GM13976 (cell line): ENCODE measurements around the gene MRPL1.

Experiments
- DNase-seq: peaks from one replicate; pipeline ENCODE4 v3.0.0; 2012; ENCODE audit warnings: low spot score
- CTCF ChIP-seq: IDR thresholded peaks from 2 replicates; pipeline ENCODE4 v1.5.1; 2012; ENCODE audit warnings: borderline replicate concordance, mild to moderate bottlenecking; ENCODE audit not compliant: insufficient read depth; ENCODE audit errors: extremely low read depth, missing control alignments, control extremely low read depth
- in situ Hi-C: fragments of 300-500 bp; cut with MboI; formaldehyde crosslinking; loops from one replicate; pipeline ENCODE4 v1.12.0; 2022; ENCODE audit warnings: low sequenced_read_pairs, mixed read lengths, inconsistent platforms; ENCODE audit not compliant: unreplicated experiment

MRPL1 gene

GRCh38 chr4:77881460-77882295, 19.0 kb downstream of the MRPL1 start:
- in situ Hi-C loops, result no loop called here
- no peak for DNase-seq
- no peak for TF ChIP-seq CTCF

GRCh38 chr4:77893451-77893850, 30.8 kb downstream of the MRPL1 start:
- in situ Hi-C loops, result no loop called here
- peak; percentile 15 for DNase-seq
- no peak for TF ChIP-seq CTCF

GRCh38 chr4:77899607-77900006, 37.0 kb downstream of the MRPL1 start:
- DNase-seq, result no peak
- no peak for TF ChIP-seq CTCF
- in situ Hi-C loops, result no loop called here

- in situ Hi-C loops, result no loop called here
- TF ChIP-seq CTCF, result no peak
- DNase-seq, result no peak
These were observed 40.6 kb downstream of the MRPL1 start for GRCh38 chr4:77903186-77903585.

GRCh38 chr4:77905651-77906263, 43.1 kb downstream of the MRPL1 start:
- in situ Hi-C loops, result no loop called here
- TF ChIP-seq CTCF, result no peak

GRCh38 chr4:77910676-77911075, 48.0 kb downstream of the MRPL1 start:
- TF ChIP-seq CTCF, result no peak
- in situ Hi-C loops, result no loop called here
- no peak for DNase-seq

More at GRCh38 chr4:77905651-77906263, 43.1 kb downstream of the MRPL1 start:
- no peak for DNase-seq
